Endodermal cell (in vitro differentiated cells): ENCODE data around the gene HLTF. TPM values are rescaled to one million over a fixed set of nuclear protein-coding genes. Genes with fewer than 3 reads are reported as not detected.

Experiments used
- DNase-seq: peaks from one replicate; pipeline ENCODE4 v3.0.0-alpha.2; 2017
- H3K27ac ChIP-seq: 2 replicates; pipeline ENCODE4 v1.5.1; 2013; ENCODE audit warnings: mild to moderate bottlenecking, low read depth, low read length, moderate library complexity
- H3K27me3 ChIP-seq: 2 replicates; pipeline ENCODE4 v1.6.1; 2013; ENCODE audit warnings: mild to moderate bottlenecking, low read length, moderate library complexity; ENCODE audit not compliant: insufficient read depth, control insufficient read depth, poor library complexity, severe bottlenecking
- H3K36me3 ChIP-seq: 2 replicates; pipeline ENCODE4 v1.7.0; 2013; ENCODE audit warnings: mild to moderate bottlenecking, low read length, moderate library complexity; ENCODE audit not compliant: control insufficient read depth, insufficient read depth
- H3K4me1 ChIP-seq: one replicate; pipeline ENCODE4 v1.7.0; 2013; ENCODE audit warnings: low read length; ENCODE audit not compliant: control insufficient read depth, insufficient read depth
- H3K4me3 ChIP-seq: 2 replicates; pipeline ENCODE4 v1.5.1; 2013; ENCODE audit warnings: mild to moderate bottlenecking, low read length, moderate library complexity
- H3K9ac ChIP-seq: 2 replicates; pipeline ENCODE4 v1.6.1; 2013; ENCODE audit warnings: mild to moderate bottlenecking, low read length, moderate library complexity; ENCODE audit not compliant: poor library complexity, severe bottlenecking; ENCODE audit errors: extremely low read depth
- H3K9me3 ChIP-seq: 2 replicates; pipeline ENCODE4 v1.6.1; 2013; ENCODE audit warnings: mild to moderate bottlenecking, low read length, moderate library complexity; ENCODE audit not compliant: control insufficient read depth
- H3K27ac Mint-ChIP-seq: 2 replicates; pipeline ENCODE4 v1.8.0; 2020; ENCODE audit warnings: mixed read lengths
- H3K27me3 Mint-ChIP-seq: 2 replicates; pipeline ENCODE4 v1.8.0; 2021; ENCODE audit warnings: mild to moderate bottlenecking, mixed read lengths; ENCODE audit not compliant: insufficient read depth
- H3K36me3 Mint-ChIP-seq: 2 replicates; pipeline ENCODE4 v1.8.0; 2020; ENCODE audit warnings: low read depth, mixed read lengths
- H3K4me1 Mint-ChIP-seq: 2 replicates; pipeline ENCODE4 v1.8.0; 2020; ENCODE audit warnings: mixed read lengths
- H3K4me3 Mint-ChIP-seq: 2 replicates; pipeline ENCODE4 v1.8.0; 2020; ENCODE audit warnings: mild to moderate bottlenecking, moderate library complexity, mixed read lengths
- H3K9me3 Mint-ChIP-seq: 2 replicates; pipeline ENCODE4 v1.8.0; 2020; ENCODE audit warnings: mild to moderate bottlenecking, mixed read lengths
- CTCF ChIP-seq: fragments of 200-600 bp; sonication (generic); conservative IDR thresholded peaks from 2 replicates; pipeline ENCODE4 v1.5.0; 2021; ENCODE audit warnings: antibody characterized with exemption, mild to moderate bottlenecking
- WGBS, 2 experiments: methylation state at CpG; one replicate each; pipeline versions ENCODE4 v1.1.5 to v1.1.7; 2013; ENCODE audit warnings: missing lambda C conversion rate in 2 of 2, mixed read lengths in 1 of 2; ENCODE audit not compliant: insufficient coverage in 1 of 2, insufficient read length in 1 of 2; 5-methylcytosine and 5-hydroxymethylcytosine counted together
- total RNA-seq, 2 donors: library from RNA; stranded (reverse); fragmentation: NEBNext Ultra II Directional in 1 of 2; extraction: Animal tissue kit (Norgen Biotek cat#: 25700) in 1 of 2; gene quantifications; 2 replicates in 1 of 2; 3 replicates in 1 of 2; pipeline ENCODE4 v1.2.1, GENCODE V29; 2021

The HLTF gene
- total RNA-seq, 2 donors from 2014 or later: 61.2 to 75.7 TPM

DNA sequence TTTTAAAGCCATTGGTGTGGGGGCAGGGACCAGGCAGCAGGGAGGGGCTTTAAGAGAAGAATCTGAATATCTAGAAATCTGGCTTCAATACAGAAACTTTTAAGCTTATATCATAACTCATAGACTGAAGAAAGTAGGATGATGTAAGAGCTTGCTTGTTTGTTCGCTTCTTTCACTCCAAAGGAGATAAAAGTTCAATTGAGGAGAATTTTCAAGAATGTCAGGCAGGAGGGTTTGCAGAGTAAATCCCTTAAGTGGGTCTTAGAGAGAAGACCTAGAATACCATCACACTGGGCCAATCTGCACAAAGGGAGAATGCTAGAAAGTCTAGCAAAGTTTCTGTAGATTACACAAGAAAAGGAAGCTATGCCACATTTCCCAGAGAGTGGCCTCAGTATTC lies 4.1 kb upstream of the HLTF start:
- Mint-ChIP-seq H3K27me3 (peaks cover 16% of the 10 kb centered on the region), H3K9me3 (peaks cover 16% of the 10 kb centered on the region), H3K4me1 (no peaks in the 10 kb centered on the region), H3K27ac (no peak overlapping the region), H3K4me3 (no peak overlapping the region), H3K36me3 (no peaks in the 10 kb centered on the region)
- Histone ChIP-seq H3K27me3 (no peaks in the 10 kb centered on the region), H3K4me3 (no peak overlapping the region), H3K9ac (no peak overlapping the region), H3K9me3 (peaks cover 6% of the 10 kb centered on the region), H3K4me1 (no peaks in the 10 kb centered on the region), H3K36me3 (no peaks in the 10 kb centered on the region), H3K27ac (no peak overlapping the region)
- DNase-seq: no peak
- 100% methylated on average over 1 of the region's 1 CpG; no CpG with 5 or more reads in 1 of the 2 experiments for WGBS, 2 experiments
- no peak for TF ChIP-seq CTCF

DNA sequence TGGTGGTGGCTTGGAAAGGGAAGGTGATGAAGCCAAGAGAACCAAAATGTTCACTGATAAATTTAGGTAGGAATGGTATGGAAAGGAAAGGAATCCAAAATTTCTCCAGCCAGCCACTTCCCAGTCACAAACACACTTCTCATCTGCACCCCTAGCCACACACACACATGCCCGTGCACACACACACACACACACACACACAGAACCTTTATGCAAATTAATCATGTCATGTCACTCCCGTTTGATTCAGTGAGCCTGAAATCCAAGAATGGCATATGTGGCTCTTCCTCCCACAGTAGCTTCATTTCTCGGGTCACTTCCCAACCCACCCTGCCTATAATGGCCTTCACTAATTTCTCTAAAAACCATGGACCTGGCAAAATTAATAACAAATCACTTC lies 3.1 kb upstream of the HLTF start:
- Histone ChIP-seq H3K4me3 (no peak overlapping the region), H3K27me3 (no peaks in the 10 kb centered on the region), H3K9ac (no peak overlapping the region), H3K36me3 (peaks cover 3% of the 10 kb centered on the region), H3K9me3 (peaks cover 6% of the 10 kb centered on the region), H3K4me1 (no peaks in the 10 kb centered on the region), H3K27ac (no peak overlapping the region)
- peaks cover 5% of the 10 kb centered on the region for H3K4me1 Mint-ChIP-seq
- peaks cover 16% of the 10 kb centered on the region for H3K27me3 Mint-ChIP-seq
- no peak overlapping the region for H3K4me3 Mint-ChIP-seq
- WGBS, 2 experiments: 89 to 92% methylated on average over 2 to 3 of the region's 3 CpGs
- no peak overlapping the region for H3K27ac Mint-ChIP-seq
- peaks cover 16% of the 10 kb centered on the region for H3K9me3 Mint-ChIP-seq
- peaks cover 2% of the 10 kb centered on the region for H3K36me3 Mint-ChIP-seq
- no peak for TF ChIP-seq CTCF
- DNase-seq: no peak

- H3K9ac ChIP-seq: no peak overlapping the region
- no peaks in the 10 kb centered on the region for H3K27me3 ChIP-seq
- H3K27me3 Mint-ChIP-seq: peaks cover 16% of the 10 kb centered on the region
- 97 to 98% methylated on average over 7 to 15 of the region's 15 CpGs for WGBS, 2 experiments
- H3K36me3 Mint-ChIP-seq: peaks cover 16% of the 10 kb centered on the region
- TF ChIP-seq CTCF: no peak
- no peak for DNase-seq
- H3K9me3 Mint-ChIP-seq: peaks cover 16% of the 10 kb centered on the region
- H3K27ac ChIP-seq: no peak overlapping the region
- peaks cover 9% of the 10 kb centered on the region for H3K4me1 Mint-ChIP-seq
- H3K4me1 ChIP-seq: no peaks in the 10 kb centered on the region
- H3K9me3 ChIP-seq: peaks cover 6% of the 10 kb centered on the region
- H3K4me3 Mint-ChIP-seq: no peak overlapping the region
- no peak overlapping the region for H3K27ac Mint-ChIP-seq
- peak overlapping the region; percentile 28 for H3K4me3 ChIP-seq
- peaks cover 25% of the 10 kb centered on the region for H3K36me3 ChIP-seq
Measured at GRCh38 chr3:149087208-149087607, 875 bp upstream of the HLTF start.
